KMS-11 (cell line): ENCODE results near the gene C16orf74.
A peak's percentile ranks its signal among the peaks of the same experiment; 100 is the strongest.

Experiments used
- H2AFZ ChIP-seq: fragments of 200-600 bp; sonication (generic); 2 replicates; pipeline ENCODE4 v1.6.1; 2016; ENCODE audit warnings: antibody characterized with exemption, mixed run types, low read depth
- H3K27ac ChIP-seq: fragments of 200-600 bp; sonication (generic); 2 replicates; pipeline ENCODE4 v1.6.1; 2016; ENCODE audit warnings: mild to moderate bottlenecking, mixed run types
- H3K27me3 ChIP-seq: fragments of 200-600 bp; sonication (generic); 2 replicates; pipeline ENCODE4 v1.6.1; 2017; ENCODE audit warnings: mild to moderate bottlenecking, low read depth, mixed run types, moderate library complexity; ENCODE audit not compliant: insufficient read depth
- H3K36me3 ChIP-seq: fragments of 200-600 bp; sonication (generic); 2 replicates; pipeline ENCODE4 v1.6.1; 2017; ENCODE audit warnings: mild to moderate bottlenecking, mixed run types; ENCODE audit not compliant: insufficient read depth
- H3K4me1 ChIP-seq: fragments of 200-600 bp; sonication (generic); 2 replicates; pipeline ENCODE4 v1.6.1; 2016; ENCODE audit warnings: mild to moderate bottlenecking, low read depth, mixed run types; ENCODE audit not compliant: poor library complexity, severe bottlenecking
- H3K4me2 ChIP-seq: fragments of 200-600 bp; sonication (generic); 2 replicates; pipeline ENCODE4 v1.7.0; 2016; ENCODE audit warnings: mild to moderate bottlenecking, mixed run types
- H3K4me3 ChIP-seq: fragments of 200-600 bp; sonication (generic); IDR thresholded peaks from 2 replicates; pipeline ENCODE4 v1.6.1; 2017; ENCODE audit warnings: low read depth, low read length, mixed read lengths; ENCODE audit not compliant: insufficient read depth
- H3K79me2 ChIP-seq: fragments of 200-600 bp; sonication (generic); 2 replicates; pipeline ENCODE4 v1.6.1; 2016; ENCODE audit warnings: low read depth, mixed run types; ENCODE audit not compliant: insufficient read depth
- H3K9ac ChIP-seq: fragments of 200-600 bp; sonication (generic); 2 replicates; pipeline ENCODE4 v1.6.1; 2016; ENCODE audit warnings: mild to moderate bottlenecking, mixed run types
- H4K20me1 ChIP-seq: fragments of 200-600 bp; sonication (generic); 2 replicates; pipeline ENCODE4 v1.6.1; 2016; ENCODE audit warnings: mild to moderate bottlenecking, mixed run types; ENCODE audit not compliant: insufficient read depth
- CTCF ChIP-seq: fragments of 200-600 bp; sonication (generic); conservative IDR thresholded peaks from 2 replicates; pipeline ENCODE4 v1.6.1; 2017; ENCODE audit warnings: low read depth, mild to moderate bottlenecking, antibody characterized with exemption, low read length, moderate library complexity, mixed read lengths

C16orf74 gene

GRCh38 chr16:85717393-85718152, 33.3 kb downstream of the C16orf74 start:
- no peak overlapping the region for H2AFZ ChIP-seq

GRCh38 chr16:85716680-85717038, 34.2 kb downstream of the C16orf74 start:
- Histone ChIP-seq H3K4me2 (no peak overlapping the region), H2AFZ (no peak overlapping the region), H3K4me1 (peaks cover 11% of the 10 kb centered on the region), H3K27ac (no peak overlapping the region), H3K79me2 (no peaks in the 10 kb centered on the region), H4K20me1 (no peaks in the 10 kb centered on the region), H3K27me3 (peaks cover 89% of the 10 kb centered on the region), H3K4me3 (no peak overlapping the region), H3K36me3 (no peaks in the 10 kb centered on the region), H3K9ac (no peak overlapping the region)
- TF ChIP-seq CTCF: no peak

More at GRCh38 chr16:85717393-85718152, 33.3 kb downstream of the C16orf74 start:
- H3K4me2 ChIP-seq: no peak overlapping the region
- peaks cover 88% of the 10 kb centered on the region for H3K27me3 ChIP-seq
- no peak overlapping the region for H3K4me3 ChIP-seq
- no peaks in the 10 kb centered on the region for H3K79me2 ChIP-seq
- TF ChIP-seq CTCF: peak; percentile 84
- no peaks in the 10 kb centered on the region for H3K36me3 ChIP-seq
- H4K20me1 ChIP-seq: no peaks in the 10 kb centered on the region
- peaks cover 11% of the 10 kb centered on the region for H3K4me1 ChIP-seq
- no peak overlapping the region for H3K27ac ChIP-seq
- no peak overlapping the region for H3K9ac ChIP-seq

GRCh38 chr16:85716022-85716679, 34.7 kb downstream of the C16orf74 start:
- Histone ChIP-seq H3K79me2 (no peaks in the 10 kb centered on the region), H4K20me1 (no peaks in the 10 kb centered on the region), H3K4me1 (peaks cover 11% of the 10 kb centered on the region), H3K27me3 (peaks cover 86% of the 10 kb centered on the region), H3K4me3 (no peak overlapping the region), H2AFZ (no peak overlapping the region), H3K27ac (no peak overlapping the region), H3K4me2 (peak overlapping the region; percentile 50; the same call in 1 of the 2 replicates), H3K36me3 (no peaks in the 10 kb centered on the region), H3K9ac (no peak overlapping the region)
- no peak for TF ChIP-seq CTCF

GRCh38 chr16:85715169-85716021, 35.5 kb downstream of the C16orf74 start:
- Histone ChIP-seq H3K4me3 (no peak overlapping the region), H3K9ac (no peak overlapping the region), H3K27ac (no peak overlapping the region), H4K20me1 (no peaks in the 10 kb centered on the region), H3K27me3 (peaks cover 86% of the 10 kb centered on the region), H3K4me1 (peaks cover 11% of the 10 kb centered on the region), H3K36me3 (no peaks in the 10 kb centered on the region), H3K4me2 (peak overlapping the region; percentile 50; the same call in 1 of the 2 replicates), H3K79me2 (no peaks in the 10 kb centered on the region), H2AFZ (no peak overlapping the region)
- TF ChIP-seq CTCF: no peak
